Ishikawa (cell line): ENCODE measurements around the gene PCDH15.

Source experiments
- CEBPB ChIP-seq: IDR thresholded peaks from 2 replicates; pipeline ENCODE4 v1.6.1; 2012
- CREB1 ChIP-seq: IDR thresholded peaks from 2 replicates; pipeline ENCODE4 v1.6.1; 2012; ENCODE audit warnings: low read depth
- EGR1 ChIP-seq: IDR thresholded peaks from 2 replicates; pipeline ENCODE4 v1.6.1; 2012
- EP300 ChIP-seq: IDR thresholded peaks from 2 replicates; pipeline ENCODE4 v1.6.1; 2012; ENCODE audit warnings: borderline replicate concordance
- FOXM1 ChIP-seq: IDR thresholded peaks from 2 replicates; pipeline ENCODE4 v1.6.1; 2012; ENCODE audit warnings: low read depth, borderline replicate concordance
- MAX ChIP-seq: IDR thresholded peaks from 2 replicates; pipeline ENCODE4 v1.6.1; 2012
- NFIC ChIP-seq: IDR thresholded peaks from 2 replicates; pipeline ENCODE4 v1.6.1; 2012
- RAD21 ChIP-seq: IDR thresholded peaks from 2 replicates; pipeline ENCODE4 v1.6.1; 2012; ENCODE audit warnings: low read depth
- REST ChIP-seq: IDR thresholded peaks from 2 replicates; pipeline ENCODE4 v1.6.1; 2012; ENCODE audit warnings: low read depth, mild to moderate bottlenecking
- TAF1 ChIP-seq: IDR thresholded peaks from 2 replicates; pipeline ENCODE4 v1.6.1; 2012; ENCODE audit warnings: low read depth, mild to moderate bottlenecking
- TCF12 ChIP-seq: IDR thresholded peaks from 2 replicates; pipeline ENCODE4 v1.6.1; 2012; ENCODE audit warnings: low read depth
- TEAD4 ChIP-seq: IDR thresholded peaks from 2 replicates; pipeline ENCODE4 v1.6.1; 2012
- USF1 ChIP-seq: IDR thresholded peaks from 2 replicates; pipeline ENCODE4 v1.6.1; 2012
- YY1 ChIP-seq: IDR thresholded peaks from 2 replicates; pipeline ENCODE4 v1.6.1; 2012; ENCODE audit warnings: low read depth
- ZBTB7A ChIP-seq: IDR thresholded peaks from 2 replicates; pipeline ENCODE4 v1.6.1; 2012; ENCODE audit warnings: low read depth

Gene PCDH15

GRCh38 chr10:53909791-53910190 lies 891.2 kb downstream of the PCDH15 start:
- TF ChIP-seq MAX (no peak), REST (no peak), TAF1 (no peak), YY1 (no peak), EP300 (no peak), CREB1 (no peak), NFIC (no peak), TCF12 (no peak), FOXM1 (no peak), CEBPB (no peak), USF1 (no peak), ZBTB7A (no peak), TEAD4 (no peak), EGR1 (no peak)

GRCh38 chr10:53904506-53905241 lies 896.4 kb downstream of the PCDH15 start:
- TF ChIP-seq TCF12: no peak

GRCh38 chr10:53903756-53904155 lies 897.3 kb downstream of the PCDH15 start:
- TF ChIP-seq FOXM1: no peak

- no peak for TF ChIP-seq TCF12
- no peak for TF ChIP-seq TAF1
- no peak for TF ChIP-seq CEBPB
- no peak for TF ChIP-seq EP300
- no peak for TF ChIP-seq RAD21
- no peak for TF ChIP-seq USF1
- TF ChIP-seq YY1: no peak
- TF ChIP-seq ZBTB7A: no peak
- no peak for TF ChIP-seq REST
- TF ChIP-seq CREB1: no peak
- TF ChIP-seq NFIC: no peak
- no peak for TF ChIP-seq TEAD4
These were observed 901.4 kb downstream of the PCDH15 start for GRCh38 chr10:53899463-53900160.

GRCh38 chr10:53898532-53898931 lies 902.5 kb downstream of the PCDH15 start:
- no peak for TF ChIP-seq CREB1
- no peak for TF ChIP-seq ZBTB7A
- no peak for TF ChIP-seq RAD21
- TF ChIP-seq TEAD4: no peak
- TF ChIP-seq USF1: no peak
- no peak for TF ChIP-seq FOXM1
- no peak for TF ChIP-seq EP300
- no peak for TF ChIP-seq YY1

- TF ChIP-seq TEAD4 (no peak), CEBPB (no peak), USF1 (no peak), TCF12 (no peak), EGR1 (no peak), MAX (no peak), YY1 (no peak), EP300 (no peak), CREB1 (no peak), FOXM1 (no peak), ZBTB7A (no peak), RAD21 (no peak), TAF1 (no peak), NFIC (no peak), REST (no peak)
These were observed 906.9 kb downstream of the PCDH15 start for GRCh38 chr10:53894145-53894544.
